GM23248 (cell line): Measurements from ENCODE around the gene GBP3. TPM values are rescaled to one million over a fixed set of nuclear protein-coding genes. Genes with fewer than 3 reads are reported as not detected.
A peak's percentile ranks its signal among the peaks of the same experiment; 100 is the strongest.

ENCODE experiments used
- DNase-seq: peaks from one replicate; pipeline ENCODE4 v3.0.0-alpha.2; 2015
- H2AFZ ChIP-seq: fragments of 200-600 bp; sonication (generic); 2 replicates; pipeline ENCODE4 v1.6.1; 2016; ENCODE audit warnings: antibody characterized with exemption
- H3F3A ChIP-seq: fragments of 200-600 bp; sonication (generic); 2 replicates; pipeline ENCODE4 v1.6.1; 2016; ENCODE audit warnings: mild to moderate bottlenecking, antibody characterized with exemption, mixed run types; ENCODE audit not compliant: insufficient read depth
- H3K27ac ChIP-seq: fragments of 200-600 bp; sonication (generic); 2 replicates; pipeline ENCODE4 v1.5.1; 2016; ENCODE audit warnings: mild to moderate bottlenecking
- H3K27me3 ChIP-seq: fragments of 200-600 bp; sonication (generic); replicated peaks from 2 replicates; pipeline ENCODE4 v1.6.1; 2016; ENCODE audit warnings: mild to moderate bottlenecking; ENCODE audit not compliant: insufficient read depth
- H3K36me3 ChIP-seq: fragments of 200-600 bp; sonication (generic); 2 replicates; pipeline ENCODE4 v1.6.1; 2016; ENCODE audit warnings: low read depth, mild to moderate bottlenecking
- H3K4me1 ChIP-seq: fragments of 200-600 bp; sonication (generic); 2 replicates; pipeline ENCODE4 v1.6.1; 2016; ENCODE audit warnings: mild to moderate bottlenecking; ENCODE audit not compliant: insufficient read depth
- H3K4me2 ChIP-seq: fragments of 200-600 bp; sonication (generic); one replicate; pipeline ENCODE4 v1.6.1; 2016; ENCODE audit warnings: mild to moderate bottlenecking; ENCODE audit not compliant: unreplicated experiment
- H3K4me3 ChIP-seq: fragments of 200-600 bp; sonication (generic); 2 replicates; pipeline ENCODE4 v1.5.1; 2016; ENCODE audit warnings: mild to moderate bottlenecking
- H3K79me2 ChIP-seq: fragments of 200-600 bp; sonication (generic); 2 replicates; pipeline ENCODE4 v1.6.1; 2016; ENCODE audit warnings: mild to moderate bottlenecking; ENCODE audit not compliant: insufficient read depth
- H3K9ac ChIP-seq: fragments of 200-600 bp; sonication (generic); 2 replicates; pipeline ENCODE4 v1.6.1; 2016; ENCODE audit warnings: mild to moderate bottlenecking
- H3K9me2 ChIP-seq: fragments of 200-600 bp; sonication (generic); 2 replicates; pipeline ENCODE4 v1.6.1; 2016; ENCODE audit warnings: mixed run types, mild to moderate bottlenecking, moderate library complexity; ENCODE audit not compliant: insufficient read depth
- H3K9me3 ChIP-seq: fragments of 200-600 bp; sonication (generic); one replicate; pipeline ENCODE4 v1.6.1; 2017; ENCODE audit warnings: low read depth
- H4K20me1 ChIP-seq: fragments of 200-600 bp; sonication (generic); 2 replicates; pipeline ENCODE4 v1.6.0; 2016; ENCODE audit not compliant: insufficient read depth
- EZH2 ChIP-seq: fragments of 200-600 bp; sonication (generic); IDR thresholded peaks from 2 replicates; pipeline ENCODE4 v1.6.1; 2018; ENCODE audit warnings: antibody characterized with exemption, mild to moderate bottlenecking; ENCODE audit not compliant: insufficient read depth, poor library complexity, severe bottlenecking
- EZH2phosphoT487 ChIP-seq: fragments of 200-600 bp; sonication (generic); IDR thresholded peaks from 2 replicates; pipeline ENCODE4 v1.6.1; 2018; ENCODE audit warnings: antibody characterized with exemption, moderate library complexity, mild to moderate bottlenecking, low read depth; ENCODE audit not compliant: insufficient read depth
- WGBS, 2 experiments: methylation state at CpG; one replicate each; pipeline ENCODE4 v1.1.6; 2015 to 2017; ENCODE audit warnings: low lambda C conversion rate in 2 of 2, low coverage in 1 of 2; ENCODE audit errors: missing lambda C conversion rate in 2 of 2; 5-methylcytosine and 5-hydroxymethylcytosine counted together
- in situ Hi-C: fragments of 300-500 bp; cut with MboI; formaldehyde crosslinking; loops from 2 replicates; pipeline ENCODE4 v1.15.0; 2020
- polyA plus RNA-seq: library from polyadenylated mRNA; unstranded; fragments of >200 nt; fragmentation: Nextera tagmentation; extraction: Ambion mirVana; gene quantifications from 2 replicates; pipeline ENCODE4 v1.2.1, GENCODE V29; 2016
- total RNA-seq: library from RNA; depleted of rRNA; stranded (reverse); fragments of >200 nt; shearing (Covaris generic); gene quantifications from 2 replicates; pipeline ENCODE4 v1.2.3, GENCODE V29; 2014

Gene GBP3
- total and polyA plus RNA-seq, 2 experiments from 2014 or later = 33.1 to 59.9 TPM

- Histone ChIP-seq H3K36me3 (no peaks in the 10 kb centered on the region), H3K27ac (peak overlapping the region; percentile 91; the same call in 1 of the 2 replicates), H2AFZ (no peak overlapping the region), H3K4me1 (peaks cover 25% of the 10 kb centered on the region), H3K4me3 (peak overlapping the region; percentile 82), H3K9me3 (no peaks in the 10 kb centered on the region), H3K9ac (peak overlapping the region; percentile 93; the same call in 1 of the 2 replicates), H3F3A (peaks cover 24% of the 10 kb centered on the region), H3K9me2 (no peaks in the 10 kb centered on the region), H4K20me1 (no peaks in the 10 kb centered on the region), H3K79me2 (peaks cover 63% of the 10 kb centered on the region), H3K27me3 (no peaks in the 10 kb centered on the region), H3K4me2 (peak overlapping the region; percentile 91)
- no peak for TF ChIP-seq EZH2phosphoT487
- no peak for TF ChIP-seq EZH2
- in situ Hi-C loops = no loop called here
- DNase-seq = no peak
- WGBS, 2 experiments = 96 to 100% methylated on average over 1 of the region's 1 CpG
Observed at GRCh38 chr1:88990426-88990825, 32.2 kb downstream of the GBP3 start.

GRCh38 chr1:88985692-88986091, 37.0 kb downstream of the GBP3 start:
- in situ Hi-C loops = no loop called here

GRCh38 chr1:88985032-88985431, 37.6 kb downstream of the GBP3 start:
- Histone ChIP-seq H3K27ac (peak overlapping the region; percentile 77), H4K20me1 (no peaks in the 10 kb centered on the region), H3K4me3 (no peak overlapping the region; the same call in 1 of the 2 replicates), H3K9ac (peak overlapping the region; percentile 46; the same call in 1 of the 2 replicates), H3K4me1 (peaks cover 27% of the 10 kb centered on the region), H3K27me3 (no peaks in the 10 kb centered on the region), H3K9me2 (no peaks in the 10 kb centered on the region), H3K36me3 (no peaks in the 10 kb centered on the region; the same call in 1 of the 2 replicates), H3K4me2 (peak overlapping the region; percentile 29), H3K9me3 (no peaks in the 10 kb centered on the region), H3F3A (peaks cover 28% of the 10 kb centered on the region), H3K79me2 (peaks cover 94% of the 10 kb centered on the region), H2AFZ (no peak overlapping the region)
- TF ChIP-seq EZH2 (no peak), EZH2phosphoT487 (no peak)
- DNase-seq = peak; percentile 86
- WGBS, 2 experiments = 11% methylated on average over 1 of the region's 1 CpG
- in situ Hi-C loops = no loop called here

More at GRCh38 chr1:88985692-88986091, 37.0 kb downstream of the GBP3 start:
- Histone ChIP-seq H3K4me2 (peak overlapping the region; percentile 29), H3K79me2 (peaks cover 94% of the 10 kb centered on the region), H2AFZ (no peak overlapping the region), H3K27me3 (no peaks in the 10 kb centered on the region), H3K4me1 (peaks cover 30% of the 10 kb centered on the region), H3K36me3 (no peaks in the 10 kb centered on the region; the same call in 1 of the 2 replicates), H4K20me1 (no peaks in the 10 kb centered on the region), H3K9me3 (no peaks in the 10 kb centered on the region), H3F3A (peaks cover 28% of the 10 kb centered on the region), H3K9ac (peak overlapping the region; percentile 46; the same call in 1 of the 2 replicates), H3K9me2 (no peaks in the 10 kb centered on the region), H3K4me3 (no peak overlapping the region), H3K27ac (peak overlapping the region; percentile 77)
- 100% methylated on average over 4 of the region's 4 CpGs for WGBS, 2 experiments
- no peak for DNase-seq
- TF ChIP-seq EZH2phosphoT487 (no peak), EZH2 (no peak)

- Histone ChIP-seq H3K36me3 (no peaks in the 10 kb centered on the region; the same call in 1 of the 2 replicates), H3K4me1 (peaks cover 31% of the 10 kb centered on the region), H3K9ac (peak overlapping the region; percentile 17; the same call in 1 of the 2 replicates), H3K4me2 (peak overlapping the region; percentile 29), H2AFZ (no peak overlapping the region), H3F3A (peaks cover 28% of the 10 kb centered on the region), H4K20me1 (no peaks in the 10 kb centered on the region), H3K4me3 (peak overlapping the region; percentile 39; the same call in 1 of the 2 replicates), H3K79me2 (peaks cover 94% of the 10 kb centered on the region), H3K27ac (peak overlapping the region; percentile 77), H3K9me3 (no peaks in the 10 kb centered on the region), H3K27me3 (no peaks in the 10 kb centered on the region), H3K9me2 (no peaks in the 10 kb centered on the region)
- WGBS, 2 experiments = 34 to 64% methylated on average over 1 of the region's 1 CpG
- peak; percentile 35 for DNase-seq
- no peak for TF ChIP-seq EZH2
- no peak for TF ChIP-seq EZH2phosphoT487
- in situ Hi-C loops = no loop called here
Observed at GRCh38 chr1:88984569-88984968, 38.1 kb downstream of the GBP3 start.
